ENCODE data around the gene GRID1.
"Not testable (repeated sequence)": the region's sequence is repeated elsewhere in the genome, so short reads cannot be mapped to it uniquely, and the experiment has no call there.

The GRID1 gene

DNA sequence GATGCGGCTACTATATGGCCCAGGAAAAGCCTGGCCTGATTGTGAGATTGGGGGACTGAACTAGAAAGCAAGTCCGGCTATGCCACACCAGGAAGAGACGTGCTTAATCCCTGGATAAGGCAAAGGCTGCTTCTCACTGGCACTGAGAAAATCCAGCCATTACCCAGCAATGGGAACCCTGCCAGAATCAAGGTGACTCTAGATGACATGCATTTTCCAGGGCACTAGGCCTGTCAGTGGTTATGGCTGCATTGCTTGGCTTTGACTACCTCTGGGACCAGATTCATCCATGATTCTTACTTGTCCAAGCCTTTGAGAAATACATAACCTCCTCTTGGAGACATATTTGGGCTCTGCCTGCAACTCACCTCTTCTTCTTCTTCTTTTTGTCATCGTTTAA, 317.2 kb downstream of the GRID1 start:
- no peak for DNase-seq

GRCh38 chr10:86048973-86049372, 317.6 kb downstream of the GRID1 start:
- no peak for DNase-seq

DNA sequence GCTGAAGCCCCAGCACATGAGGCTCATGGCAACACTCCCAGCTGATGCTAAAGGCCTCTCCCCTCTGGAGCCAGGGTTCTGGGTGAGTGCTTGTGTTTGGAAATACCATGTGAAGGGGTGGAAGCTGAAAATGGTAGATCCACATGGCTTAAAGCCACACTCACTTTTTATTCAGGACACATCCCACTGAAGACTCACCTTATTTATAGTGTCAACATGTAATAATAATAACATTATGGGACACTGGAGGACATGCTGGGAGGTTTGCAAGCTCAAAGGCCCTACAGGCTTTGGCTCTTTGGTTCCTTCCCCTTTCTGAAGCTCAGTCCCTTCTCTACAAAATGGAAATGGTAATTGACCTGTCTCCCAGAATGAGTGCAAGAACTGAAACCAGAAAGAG, 318.0 kb downstream of the GRID1 start:
- no peak for DNase-seq

DNA sequence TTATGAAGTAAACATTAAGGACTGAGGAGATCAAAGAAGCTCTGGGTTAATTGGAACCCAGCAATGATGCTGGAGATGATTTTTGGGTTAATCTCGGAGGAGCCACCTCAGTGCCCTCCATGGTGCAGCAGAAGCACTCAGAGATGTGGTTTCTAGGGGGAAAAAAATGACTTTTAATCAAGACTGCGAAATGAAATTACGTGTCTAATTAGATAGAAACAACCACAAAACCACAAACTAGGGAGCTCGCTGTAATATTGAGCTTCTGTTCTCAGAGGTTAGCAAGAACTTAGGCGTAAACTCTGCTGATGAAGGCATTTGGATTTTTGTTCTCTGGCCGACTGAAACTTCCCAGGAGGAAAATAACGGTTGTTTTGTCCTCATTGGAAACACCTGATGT, 319.0 kb downstream of the GRID1 start:
- no peak for DNase-seq

DNA sequence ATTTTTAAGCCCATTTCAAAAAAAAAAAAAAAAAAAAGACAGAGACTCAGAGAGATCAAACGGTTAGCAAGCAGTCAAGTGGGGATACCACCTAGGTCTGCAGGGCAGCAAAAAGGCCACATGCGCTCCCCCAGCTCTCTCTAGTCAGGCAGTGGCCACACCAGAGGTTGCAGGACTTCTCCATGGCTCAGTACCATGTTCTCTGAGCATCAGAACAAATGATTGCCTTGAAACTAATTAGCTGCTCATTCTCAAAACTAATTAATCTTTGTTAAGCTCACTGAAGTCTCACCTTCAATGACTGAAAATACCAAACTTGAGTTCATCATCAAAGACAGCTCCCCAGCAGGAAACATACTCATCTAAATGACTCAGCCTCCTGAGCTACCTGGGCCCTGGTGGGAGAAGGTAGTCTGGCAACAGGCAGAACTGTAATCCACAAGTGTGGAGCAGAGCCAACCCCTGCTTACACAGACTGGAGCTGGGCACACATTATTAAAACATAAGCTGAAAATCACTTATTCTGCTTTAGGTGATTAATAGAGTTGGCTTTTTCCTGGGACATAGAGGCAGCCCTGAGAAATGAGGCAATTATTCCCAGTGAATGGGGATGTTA, 319.6 kb downstream of the GRID1 start:
- DNase-seq, result no peak

DNA sequence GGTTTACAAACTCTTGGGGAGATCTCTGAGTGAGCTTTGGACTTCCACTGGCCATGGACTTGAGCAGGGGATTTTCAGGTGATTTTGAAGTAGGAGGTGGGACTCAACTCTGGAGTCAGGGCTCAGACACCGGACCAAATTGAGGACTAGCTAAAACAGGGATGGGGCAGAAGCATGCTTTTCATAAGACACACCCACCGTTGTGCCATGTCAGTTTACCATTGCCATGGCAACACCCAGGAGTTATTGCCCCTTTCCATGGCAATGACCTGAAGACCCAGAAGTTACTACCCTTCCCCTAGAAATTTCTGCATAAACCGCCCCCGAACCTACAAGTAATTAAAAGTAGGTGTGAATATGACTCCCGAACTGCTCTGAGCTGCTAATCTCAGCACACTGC, 320.7 kb downstream of the GRID1 start:
- no peak for DNase-seq

- DNase-seq, result no peak
Observed at GRCh38 chr10:86044029-86044428, 322.6 kb downstream of the GRID1 start.

DNA sequence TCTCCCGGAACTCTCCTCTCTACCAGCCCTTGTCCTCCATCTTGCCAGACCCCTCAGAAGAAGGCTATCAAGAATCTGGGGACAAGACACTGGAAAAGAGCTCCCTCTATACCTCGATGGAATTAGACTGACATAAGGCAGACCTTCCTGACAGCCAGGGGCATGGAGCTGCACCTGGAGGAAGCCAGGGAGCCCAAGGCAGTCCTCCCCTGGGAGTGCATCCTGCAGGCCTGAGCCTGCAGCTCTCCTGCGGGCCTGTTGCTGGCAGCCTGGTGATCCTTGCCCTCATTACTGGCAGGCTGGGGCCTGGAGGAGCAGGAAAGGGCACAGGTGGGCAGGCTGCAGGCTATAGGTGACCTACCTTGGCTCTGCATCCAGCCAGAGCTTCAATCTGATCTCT, 323.4 kb downstream of the GRID1 start:
- no peak for DNase-seq

GRCh38 chr10:86042161-86042560, 324.4 kb downstream of the GRID1 start:
- DNase-seq, result no peak

- DNase-seq, result no peak
Observed at GRCh38 chr10:86041116-86041515, 325.5 kb downstream of the GRID1 start.

DNA sequence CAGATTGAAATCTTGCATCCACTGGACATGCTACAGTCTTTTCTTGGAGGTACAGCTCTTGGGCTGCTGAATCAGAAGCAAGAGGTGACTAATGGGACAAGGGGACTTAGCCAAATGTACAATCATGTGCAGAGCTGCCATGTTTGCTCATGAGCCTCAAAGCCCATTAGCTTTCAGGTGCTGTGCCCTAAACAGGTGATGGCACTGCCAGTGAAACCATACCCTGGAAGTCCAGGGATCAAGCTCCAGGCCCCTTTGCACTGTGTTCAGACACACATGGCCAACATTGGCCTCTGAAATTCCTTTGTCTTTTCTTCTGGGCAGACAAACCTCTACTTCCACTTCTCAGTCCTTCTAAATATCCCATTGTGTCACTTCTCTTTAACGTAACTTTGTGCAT, 328.2 kb downstream of the GRID1 start:
- no peak for DNase-seq

- no peak for DNase-seq
Observed at GRCh38 chr10:86037096-86037495, 329.5 kb downstream of the GRID1 start.

- DNase-seq, result no peak
Observed at GRCh38 chr10:86036544-86036831, 330.1 kb downstream of the GRID1 start.

DNA sequence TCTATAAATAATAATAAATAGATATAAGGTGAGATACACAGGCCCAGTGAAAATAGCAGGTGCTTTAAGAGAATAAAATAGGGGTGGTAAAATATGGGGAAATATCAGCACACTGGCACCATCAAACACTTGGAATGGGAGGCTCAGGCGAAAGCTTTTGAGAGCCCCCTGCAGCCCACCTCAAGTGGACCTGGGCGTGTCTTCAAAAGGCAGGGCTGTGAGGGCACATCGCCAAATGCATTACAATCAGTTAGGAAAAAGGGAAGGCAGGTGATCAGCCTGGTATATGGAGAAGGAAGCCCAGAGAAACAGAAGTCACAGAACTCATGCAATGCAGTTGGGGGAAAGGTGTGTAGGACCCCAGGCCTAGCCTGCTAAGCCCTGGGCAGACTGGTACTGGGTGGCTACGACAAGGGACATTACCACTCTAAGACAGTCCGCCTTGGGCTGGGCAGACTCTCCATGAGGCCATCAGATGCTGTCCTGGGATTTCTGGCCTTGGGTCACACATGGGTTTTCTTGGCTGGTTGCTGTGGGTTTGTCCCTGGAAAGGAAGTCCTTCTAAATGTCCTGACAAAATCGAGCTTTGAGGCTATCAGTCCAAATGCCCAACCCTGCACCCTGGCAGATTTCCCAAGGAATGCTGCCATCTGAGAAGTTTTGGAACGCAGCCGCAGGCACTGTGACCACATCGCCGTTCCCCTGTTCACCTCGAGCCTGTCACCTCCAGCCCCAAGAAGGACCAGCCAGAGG, 330.6 kb downstream of the GRID1 start:
- DNase-seq, result no peak

DNA sequence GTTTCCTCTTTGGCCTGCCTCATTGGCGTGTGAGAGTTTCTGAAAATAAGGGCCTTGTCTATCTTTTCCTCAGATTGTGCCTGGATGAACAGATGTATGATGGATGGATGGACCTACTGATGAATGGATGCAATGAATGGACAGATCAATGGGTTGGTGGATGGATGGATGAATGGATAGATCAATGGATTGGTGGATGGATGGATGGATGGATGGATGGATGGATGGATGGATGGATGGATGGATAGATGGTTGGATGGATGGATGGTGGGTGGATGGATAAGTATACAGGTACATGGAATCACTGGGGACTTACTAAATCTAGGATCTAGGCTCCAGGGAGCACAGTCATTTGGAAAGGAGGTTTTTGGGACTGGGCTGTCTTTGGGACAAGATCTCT, 331.9 kb downstream of the GRID1 start:
- DNase-seq, result no peak

- DNase-seq, result no peak
Observed at GRCh38 chr10:86033581-86033980, 333.0 kb downstream of the GRID1 start.

DNA sequence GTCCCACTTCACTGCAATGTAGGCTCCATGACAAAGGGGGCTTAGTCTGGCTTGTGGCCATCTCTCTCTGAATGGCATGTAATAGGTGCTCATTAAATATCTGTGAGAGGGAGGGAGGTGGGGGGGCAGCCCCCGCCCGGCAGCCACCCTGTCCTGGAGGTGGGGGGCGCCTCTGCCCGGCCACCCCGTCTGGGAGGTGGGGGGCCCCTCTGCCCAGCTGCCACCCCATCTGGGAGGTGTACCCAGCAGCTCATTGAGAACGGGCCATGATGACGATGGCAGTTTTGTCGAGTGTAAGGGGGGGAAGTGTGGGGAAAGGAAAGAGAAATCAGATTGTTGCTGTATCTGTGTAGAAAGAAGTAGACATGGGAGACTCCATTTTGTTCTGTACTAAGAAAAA, 334.5 kb downstream of the GRID1 start:
- DNase-seq, result not testable (repeated sequence)

- no peak for DNase-seq
Observed at GRCh38 chr10:86030312-86030711, 336.3 kb downstream of the GRID1 start.

GRCh38 chr10:86027346-86027745, 339.2 kb downstream of the GRID1 start:
- no peak for DNase-seq

- no peak for DNase-seq
Observed at GRCh38 chr10:86025509-86025908, 341.1 kb downstream of the GRID1 start.

DNA sequence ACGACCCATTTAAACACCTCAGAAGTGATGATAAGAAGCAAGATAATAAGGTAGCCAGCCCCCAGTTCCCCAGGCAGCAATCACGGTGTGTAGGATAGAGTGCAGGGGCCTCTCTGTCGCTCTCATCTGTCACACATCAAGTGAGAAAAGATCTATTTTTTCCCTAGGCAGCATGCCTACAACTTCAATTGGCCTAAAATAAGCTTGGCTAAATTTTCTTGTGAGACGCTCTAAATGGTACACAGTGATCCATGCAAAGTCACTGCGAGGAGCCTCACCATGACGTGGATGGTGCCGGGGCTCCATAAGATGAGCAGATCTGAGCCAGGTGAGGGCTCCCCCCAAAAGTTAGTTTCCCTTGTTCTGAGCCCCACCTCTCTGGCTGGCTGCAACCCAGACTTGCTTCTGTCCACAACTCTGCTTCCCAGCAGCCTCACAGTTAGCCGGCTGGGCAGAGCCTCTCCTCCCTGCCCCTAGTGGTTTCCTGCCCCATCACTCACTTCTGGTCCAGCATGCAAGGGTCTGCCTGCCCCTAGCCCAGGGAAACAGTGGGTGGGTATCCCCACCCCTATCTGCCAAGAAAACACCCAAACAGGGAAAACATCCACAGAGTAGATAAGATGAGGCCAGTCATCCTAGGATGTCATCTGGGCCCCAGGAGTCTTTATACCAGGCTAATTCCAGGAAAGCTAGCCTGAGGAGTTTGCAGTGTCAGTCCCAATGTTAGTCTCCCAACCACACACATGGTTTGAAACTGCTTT, 342.1 kb downstream of the GRID1 start:
- no peak for DNase-seq

DNA sequence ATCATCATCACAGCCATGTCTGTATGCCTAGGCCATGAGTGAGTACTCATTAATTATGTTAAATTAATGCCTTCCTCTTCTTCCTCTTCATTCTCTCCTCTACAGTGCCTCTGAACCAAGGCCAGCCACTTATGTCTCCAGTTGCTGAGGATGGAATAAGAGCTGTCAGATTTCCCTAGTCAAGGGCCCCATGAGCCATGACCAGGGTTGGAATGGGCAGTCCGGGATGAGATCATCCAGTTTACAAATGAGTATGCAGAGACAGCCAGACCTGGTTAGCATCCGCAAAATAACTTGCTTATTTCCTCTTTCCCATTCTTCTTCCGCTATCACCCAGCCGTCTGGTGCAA, 342.7 kb downstream of the GRID1 start:
- DNase-seq, result no peak

DNA sequence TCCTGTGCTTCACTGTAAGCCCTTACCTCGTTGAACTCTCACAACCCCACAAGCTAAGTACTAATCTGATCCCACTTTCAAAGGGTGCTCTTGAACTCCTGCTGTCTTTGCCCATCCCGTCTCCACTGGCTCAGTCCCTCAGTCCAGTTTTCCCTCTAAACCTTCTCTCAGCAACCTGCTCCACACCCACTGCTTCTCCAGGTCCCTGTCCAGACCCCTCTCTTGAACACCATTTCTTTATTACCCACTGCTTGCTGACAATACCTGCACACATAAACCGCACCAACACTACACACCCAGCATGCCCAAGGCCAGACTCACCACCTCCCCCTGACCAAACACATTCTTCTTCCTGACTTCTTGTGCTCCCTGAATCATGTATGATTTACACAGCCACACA, 343.3 kb downstream of the GRID1 start:
- DNase-seq, result no peak

DNA sequence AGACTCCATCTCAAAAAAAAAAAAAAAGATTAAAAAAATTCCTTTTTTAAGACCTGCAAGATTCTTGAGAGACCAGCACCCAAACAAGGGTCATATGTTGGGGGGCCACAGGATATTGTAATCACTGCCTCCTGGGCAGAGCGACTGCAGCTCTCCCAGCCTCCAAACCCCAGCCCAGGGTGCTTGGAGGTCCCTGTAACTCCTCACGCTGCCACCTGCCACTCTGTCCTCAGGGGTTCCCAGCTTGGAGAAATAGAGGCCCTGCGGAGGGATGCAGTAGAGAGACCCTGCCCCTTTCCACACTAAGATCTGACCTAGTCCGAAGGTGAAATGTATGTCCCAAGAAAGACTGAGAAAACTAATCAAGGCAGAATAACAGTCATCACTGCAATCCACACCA, 343.7 kb downstream of the GRID1 start:
- DNase-seq, result no peak

DNA sequence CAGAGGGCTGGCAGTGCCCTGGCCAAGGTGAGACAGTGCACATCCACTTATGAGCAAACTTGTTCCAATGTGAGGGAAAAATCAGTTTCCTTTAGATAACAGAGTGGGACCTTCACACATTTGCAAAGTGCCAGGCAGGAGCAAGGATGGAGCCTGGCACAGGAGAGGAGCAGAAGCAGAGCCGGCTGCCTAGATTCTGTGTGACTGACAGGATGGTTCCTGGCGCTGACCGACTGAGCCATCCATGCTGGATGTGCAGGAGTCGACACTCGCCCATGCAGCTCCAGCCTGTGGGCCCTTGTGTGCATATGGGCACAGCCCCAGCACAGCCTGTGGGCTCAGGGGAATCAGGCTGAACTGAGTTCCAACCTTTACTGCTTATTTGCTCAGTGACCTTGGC, 346.5 kb downstream of the GRID1 start:
- DNase-seq, result no peak

Measured in activated T-cell treated with anti-CD3 and anti-CD28 coated beads, Interleukin-2, amount 50 U/mL, for 1 hour (primary cell).